NCI-H187 (cell line): ENCODE data around the gene TMEM214.

Experiments
- DNase-seq, 2 experiments: peaks; one replicate each; lab custom pipeline; 2025; lab: John Stamatoyannopoulos, UW

The TMEM214 gene

DNA sequence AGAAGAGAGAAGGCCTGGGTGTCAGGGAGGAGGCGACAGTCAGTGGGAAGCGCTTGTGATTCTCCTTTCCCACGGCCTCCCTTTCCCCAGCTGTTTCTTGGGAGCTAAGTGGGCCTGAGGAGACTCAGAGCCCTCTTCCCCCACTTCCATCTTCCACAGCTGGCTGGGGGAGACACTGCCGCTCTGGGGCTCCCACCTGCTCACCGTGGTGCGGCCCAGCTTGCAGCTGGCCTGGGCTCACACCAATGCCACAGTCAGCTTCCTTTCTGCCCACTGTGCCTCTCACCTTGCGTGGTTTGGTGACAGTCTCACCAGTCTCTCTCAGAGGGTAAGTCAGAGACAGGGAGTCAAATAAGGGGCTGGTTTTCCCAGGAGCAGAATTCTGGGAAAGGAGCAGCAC lies 7.1 kb downstream of the TMEM214 start:
- DNase-seq, result no peak

DNA sequence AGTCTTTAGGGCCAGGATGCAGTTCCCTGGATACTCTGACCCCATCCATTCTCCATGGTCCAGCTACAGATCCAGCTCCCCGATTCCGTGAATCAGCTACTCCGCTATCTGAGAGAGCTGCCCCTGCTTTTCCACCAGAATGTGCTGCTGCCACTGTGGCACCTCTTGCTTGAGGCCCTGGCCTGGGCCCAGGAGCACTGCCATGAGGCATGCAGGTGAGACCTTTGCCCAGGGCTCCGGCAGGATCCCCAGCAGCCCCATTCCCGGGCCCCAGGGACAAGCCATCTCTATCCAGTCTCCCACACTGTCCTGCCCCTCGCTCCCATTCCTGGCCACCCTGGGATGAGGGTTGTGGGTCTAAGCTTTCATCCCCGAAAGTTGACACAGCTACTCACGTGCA lies 7.5 kb downstream of the TMEM214 start:
- no peak for DNase-seq

- no peak for DNase-seq
Observed at GRCh38 chr2:27041752-27042151, 9.0 kb downstream of the TMEM214 start.

- DNase-seq, result peak; percentile 38 to 41
Observed at GRCh38 chr2:27042159-27042661, 9.4 kb downstream of the TMEM214 start.

DNA sequence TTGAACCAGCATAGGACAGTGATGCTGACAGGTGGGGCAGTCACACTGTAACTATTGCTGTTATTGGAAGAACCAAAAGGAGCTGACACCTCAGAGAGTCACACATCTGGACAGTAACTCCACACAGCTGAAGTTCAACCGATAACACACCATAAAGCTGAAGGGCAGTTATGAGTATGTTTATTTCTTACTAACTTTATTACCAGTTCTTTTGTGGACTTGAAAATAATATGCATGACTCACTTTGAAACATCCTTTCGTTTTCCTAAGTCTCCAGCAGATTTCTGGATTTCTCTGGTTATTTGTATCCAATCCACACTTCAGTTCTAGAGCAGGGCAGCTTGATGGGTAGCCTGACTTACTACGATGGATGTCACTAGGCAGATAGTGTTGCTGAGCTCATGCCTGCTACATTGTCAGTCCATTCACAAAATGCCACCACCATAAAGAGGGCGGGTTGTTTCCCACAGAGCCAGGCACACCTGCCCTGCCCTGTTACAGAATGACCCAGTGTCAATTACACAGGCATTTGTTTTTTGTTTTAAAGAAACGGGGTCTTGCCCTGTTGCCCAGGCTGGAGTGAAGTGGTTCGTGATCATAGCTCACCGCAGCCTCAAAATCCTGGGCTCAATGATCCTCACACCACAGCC lies 10.3 kb downstream of the TMEM214 start:
- DNase-seq, result no peak

DNA sequence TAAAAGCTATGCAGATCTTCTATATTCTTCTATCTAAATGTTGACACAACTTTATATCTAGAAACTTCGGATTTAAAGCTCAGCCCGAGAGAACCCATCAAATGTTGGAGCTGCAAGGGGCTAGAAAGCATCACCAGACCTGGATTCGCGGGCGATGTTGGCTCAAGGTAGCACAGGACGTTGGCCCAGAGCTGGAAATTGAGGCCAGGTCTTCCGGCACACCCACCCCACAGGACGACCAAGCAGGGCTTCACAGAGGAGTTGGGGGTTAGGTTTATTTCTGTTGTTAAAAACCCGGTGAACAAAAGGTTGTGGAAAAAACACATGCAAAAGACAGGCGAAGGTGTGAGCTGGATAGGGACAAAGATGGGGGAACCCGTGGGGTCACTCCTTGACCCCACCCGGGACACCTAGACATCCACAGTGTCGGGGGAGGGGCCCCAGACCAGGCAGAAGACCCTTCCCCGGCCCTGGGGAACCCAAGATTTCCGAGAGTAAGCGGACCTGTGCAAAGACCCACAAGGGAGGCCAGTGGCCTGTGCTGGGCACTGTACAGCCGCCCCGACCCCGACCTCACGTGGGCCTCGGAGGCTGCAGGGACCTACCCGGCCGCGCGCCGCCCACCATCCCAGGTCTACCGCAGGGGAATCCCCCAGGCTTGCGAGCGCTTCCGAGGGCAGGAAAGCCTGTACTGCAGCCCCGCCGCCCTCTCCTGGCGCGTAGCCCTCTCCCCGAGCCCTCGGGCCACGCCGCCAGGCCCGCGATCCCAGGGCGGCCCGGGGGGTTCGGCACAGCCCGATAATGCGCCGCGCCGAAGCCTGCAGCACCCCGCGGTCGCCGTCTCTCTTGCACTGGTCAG lies 16.9 kb downstream of the TMEM214 start:
- DNase-seq, result no peak

DNA sequence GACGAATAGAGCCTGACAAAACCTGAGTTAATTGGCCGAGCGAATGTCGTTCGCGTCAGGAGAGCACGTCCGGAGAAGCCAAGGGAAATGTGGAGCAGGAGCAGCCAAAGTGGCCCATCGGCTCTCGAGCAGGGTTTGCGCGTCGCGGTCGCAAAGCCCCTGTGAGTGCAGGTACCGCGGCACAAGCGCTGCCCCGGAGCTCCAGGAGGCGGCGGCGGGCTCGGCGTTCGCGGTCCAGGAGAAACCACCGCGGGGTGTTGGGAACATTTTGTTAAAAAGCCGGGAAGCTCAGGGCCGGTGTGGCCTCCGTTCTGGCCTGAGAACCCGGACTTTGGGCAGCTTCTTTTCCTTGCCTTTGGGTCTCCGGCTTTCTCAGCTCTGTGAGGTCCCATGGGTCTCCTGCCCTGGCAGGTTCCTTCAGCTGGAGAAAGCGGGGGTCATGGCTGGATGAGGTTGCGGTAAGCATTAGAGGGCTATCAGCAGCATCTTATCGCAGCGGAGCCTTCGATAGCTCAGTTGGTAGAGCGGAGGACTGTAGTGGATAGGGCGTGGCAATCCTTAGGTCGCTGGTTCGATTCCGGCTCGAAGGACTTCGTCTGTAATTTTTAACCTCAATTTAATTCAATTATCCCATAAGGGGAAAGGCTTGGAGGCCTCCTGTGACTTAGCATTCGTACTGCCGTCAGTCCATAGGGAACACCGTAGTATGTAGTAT lies 17.7 kb downstream of the TMEM214 start:
- peak; percentile 77 to 99 for DNase-seq

GRCh38 chr2:27050996-27051901 lies 18.5 kb downstream of the TMEM214 start, which contains the start of gene AGBL5:
Gene AGBL5, plus strand, starts transcription at chr2:27051668. Its CDS starts 1,291 bp downstream, at chr2:27052959.
- DNase-seq, result peak; percentile 89 to 95

DNA sequence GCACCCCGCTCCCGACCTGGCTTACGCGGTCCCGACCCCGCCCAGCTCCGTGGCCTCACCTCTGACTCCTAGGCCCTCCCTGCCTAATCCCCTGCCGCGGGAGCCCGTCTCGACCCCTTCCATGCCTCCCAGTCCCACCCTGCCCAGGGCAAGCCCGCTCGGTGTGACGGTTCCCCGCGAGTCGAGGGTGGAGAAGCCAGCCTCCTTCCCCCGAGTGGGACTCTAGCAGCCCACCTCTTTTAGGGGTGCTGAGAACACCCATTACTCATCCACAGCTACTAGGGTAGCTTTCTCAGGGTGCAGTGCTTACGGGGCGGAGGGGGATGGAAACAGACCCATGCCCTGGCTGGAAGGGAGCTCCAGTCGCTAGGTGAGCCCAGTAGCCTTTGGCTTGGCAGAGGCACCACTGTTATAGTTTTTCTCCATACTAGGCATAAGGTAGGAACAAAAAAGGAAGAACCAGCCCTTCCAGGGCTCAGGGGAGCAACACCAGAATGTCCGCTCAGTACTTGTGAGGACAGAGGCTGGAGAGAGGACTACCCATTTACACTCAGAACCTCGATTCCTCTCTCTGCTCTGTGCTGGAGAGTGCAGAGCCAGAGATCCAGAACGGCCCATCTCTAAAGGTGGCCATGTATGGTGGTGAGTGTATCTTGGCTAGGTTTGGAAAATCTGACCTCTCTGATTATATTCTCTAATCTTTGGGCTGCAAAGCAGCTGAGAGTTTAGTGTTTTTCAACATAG lies 19.3 kb downstream of the TMEM214 start:
- no peak for DNase-seq

DNA sequence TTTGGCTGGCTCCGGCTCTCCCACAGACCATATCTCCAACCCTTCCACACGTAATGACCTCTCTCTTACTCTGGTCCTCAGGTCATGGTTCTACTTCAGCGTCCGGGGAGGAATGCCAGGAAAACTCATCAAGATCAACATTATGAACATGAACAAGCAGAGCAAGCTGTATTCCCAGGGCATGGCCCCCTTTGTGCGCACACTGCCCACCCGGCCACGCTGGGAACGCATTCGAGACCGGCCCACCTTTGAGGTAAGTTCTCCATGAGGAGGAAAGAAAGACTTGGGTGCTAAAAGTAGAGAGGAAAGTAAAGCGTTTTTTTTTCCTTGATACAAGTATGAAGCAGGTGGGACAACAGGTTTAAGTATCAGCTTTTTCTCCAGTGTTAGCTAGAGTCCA lies 20.6 kb downstream of the TMEM214 start:
- DNase-seq, result no peak

DNA sequence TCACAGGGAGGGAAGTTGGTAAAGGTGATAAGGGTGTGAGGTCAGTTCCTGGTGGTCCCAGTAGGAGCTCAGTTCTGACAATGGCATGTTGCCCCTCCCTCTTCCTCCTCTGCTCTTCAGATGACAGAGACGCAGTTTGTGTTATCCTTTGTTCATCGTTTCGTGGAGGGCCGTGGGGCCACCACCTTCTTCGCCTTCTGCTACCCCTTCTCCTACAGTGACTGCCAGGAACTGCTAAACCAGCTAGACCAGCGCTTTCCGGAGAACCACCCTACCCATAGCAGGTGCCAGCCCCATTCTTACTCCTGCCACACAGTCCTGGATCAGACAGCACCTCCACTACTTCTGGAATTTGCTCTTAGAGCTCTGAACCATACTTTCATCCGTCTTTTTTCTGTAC lies 21.0 kb downstream of the TMEM214 start:
- DNase-seq, result no peak

DNA sequence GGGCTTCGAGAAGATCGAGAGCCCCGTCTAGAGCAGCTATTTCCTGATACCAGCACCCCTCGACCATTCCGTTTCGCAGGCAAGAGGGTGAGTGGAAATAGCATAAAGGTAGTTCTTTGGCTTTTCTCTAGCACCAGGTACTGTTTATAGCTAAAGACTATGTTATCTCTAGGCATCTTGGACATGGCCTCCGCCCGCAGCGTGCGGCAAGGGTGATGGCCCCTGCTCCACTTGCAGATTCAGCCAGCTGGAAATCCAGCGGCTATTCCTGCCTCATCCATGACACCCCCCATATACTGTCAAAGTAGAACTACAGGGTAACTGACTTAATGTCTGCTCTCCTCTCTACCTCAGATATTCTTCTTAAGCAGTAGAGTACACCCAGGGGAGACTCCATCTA lies 22.0 kb downstream of the TMEM214 start:
- DNase-seq, result no peak

DNA sequence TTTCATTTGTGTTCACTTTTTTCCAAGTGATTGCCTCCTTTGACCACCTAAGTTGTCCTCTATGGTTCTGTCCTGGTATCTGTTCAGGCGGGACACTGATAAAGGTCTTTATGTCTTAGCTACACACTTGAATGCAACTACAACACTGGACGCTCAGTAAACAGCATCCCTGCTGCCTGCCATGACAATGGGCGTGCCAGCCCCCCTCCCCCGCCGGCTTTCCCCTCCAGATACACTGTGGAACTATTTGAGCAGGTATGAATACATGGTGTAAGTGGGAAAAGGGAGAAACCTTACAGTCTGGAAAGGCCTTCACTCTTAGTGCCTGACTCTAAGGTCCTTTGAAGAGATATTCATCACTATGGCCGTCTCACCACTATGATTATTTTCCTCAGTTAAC lies 24.4 kb downstream of the TMEM214 start:
- DNase-seq, result no peak

DNA sequence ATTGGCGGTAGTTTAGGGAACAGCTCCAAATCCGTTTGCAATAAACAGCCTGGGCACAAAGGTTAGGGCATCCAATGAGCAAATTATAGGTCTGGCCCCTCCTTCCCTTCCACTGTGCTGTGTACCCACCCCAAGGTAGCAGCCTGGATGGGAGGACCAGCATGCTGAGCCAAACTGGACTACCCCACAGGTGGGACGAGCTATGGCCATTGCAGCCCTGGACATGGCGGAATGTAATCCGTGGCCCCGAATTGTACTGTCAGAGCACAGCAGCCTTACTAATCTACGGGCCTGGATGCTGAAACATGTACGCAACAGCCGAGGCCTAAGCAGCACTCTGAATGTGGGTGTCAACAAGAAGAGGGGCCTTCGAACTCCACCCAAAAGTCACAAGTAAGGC lies 25.4 kb downstream of the TMEM214 start:
- no peak for DNase-seq

DNA sequence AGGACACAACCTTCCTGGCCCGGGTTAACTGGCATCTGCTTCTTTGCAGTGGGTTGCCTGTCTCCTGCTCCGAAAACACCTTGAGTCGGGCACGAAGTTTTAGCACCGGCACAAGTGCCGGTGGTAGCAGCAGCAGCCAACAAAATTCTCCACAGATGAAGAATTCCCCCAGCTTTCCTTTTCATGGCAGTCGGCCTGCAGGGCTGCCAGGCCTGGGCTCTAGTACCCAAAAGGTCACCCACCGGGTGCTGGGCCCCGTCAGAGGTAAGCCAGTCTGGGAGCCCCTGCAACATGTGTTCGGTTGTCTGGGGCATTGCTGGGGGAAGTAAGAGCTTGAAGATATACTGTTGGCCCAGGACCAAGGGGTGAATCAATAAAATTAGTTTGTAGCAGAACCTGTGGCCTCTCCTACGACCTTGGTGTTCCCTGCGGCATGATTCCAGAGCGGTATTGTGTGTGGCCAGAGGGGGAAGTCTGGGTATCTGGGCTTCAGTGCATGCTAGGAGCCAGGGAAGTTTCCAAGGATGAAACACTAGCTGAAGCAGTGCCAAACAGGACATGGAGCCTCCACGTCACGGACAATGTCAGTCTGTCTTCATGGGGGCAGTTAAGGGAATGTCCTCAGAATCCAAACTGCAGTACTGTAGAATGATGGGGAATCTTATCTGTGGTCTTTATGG lies 26.5 kb downstream of the TMEM214 start:
- DNase-seq, result no peak

DNA sequence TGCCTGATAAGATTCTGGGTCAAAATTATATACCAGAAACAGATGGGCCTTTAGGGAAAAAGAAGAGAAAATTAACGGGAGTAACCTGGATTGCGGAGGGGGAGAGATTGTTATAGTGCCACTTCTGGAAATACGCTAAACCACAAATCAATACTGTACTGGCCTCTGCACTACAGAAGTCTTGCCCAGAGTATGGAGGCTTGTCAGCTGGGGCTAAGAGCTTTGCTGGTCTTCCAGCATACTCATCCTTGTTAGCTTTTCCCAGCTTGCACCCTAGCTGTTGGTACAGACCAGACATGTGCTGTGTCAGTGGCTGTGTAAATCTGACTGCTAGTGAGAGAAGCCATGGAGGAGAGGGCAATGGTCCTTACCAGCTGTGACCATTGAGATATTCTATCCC lies 27.6 kb downstream of the TMEM214 start:
- peak in 1 of 2 experiments; percentile 29 for DNase-seq

DNA sequence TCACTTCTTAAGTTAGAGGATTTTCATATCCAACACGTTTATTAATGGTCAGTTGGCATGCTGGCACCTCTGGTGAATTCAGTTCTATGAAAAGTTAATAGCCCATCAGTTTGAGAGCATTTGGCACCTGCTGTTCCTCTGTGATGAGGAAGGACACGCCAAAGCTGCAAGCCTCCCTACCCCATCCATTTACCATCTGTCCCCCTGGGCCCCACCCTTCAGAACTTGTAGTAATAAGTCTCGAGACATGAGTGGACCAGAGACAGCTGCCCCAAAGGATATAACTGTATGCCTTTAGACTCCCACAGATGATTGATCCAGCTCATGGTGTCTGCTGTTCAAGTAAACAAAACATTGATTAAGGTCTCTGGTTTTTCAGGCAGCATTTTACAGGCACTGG lies 32.4 kb downstream of the TMEM214 start:
- DNase-seq, result no peak

- DNase-seq, result no peak
Observed at GRCh38 chr2:27067385-27067784, 34.6 kb downstream of the TMEM214 start.

- DNase-seq, result no peak
Observed at GRCh38 chr2:27069436-27069835, 36.7 kb downstream of the TMEM214 start.

- no peak for DNase-seq
Observed at GRCh38 chr2:27069961-27070618, 37.3 kb downstream of the TMEM214 start.
